ENCODE results near the gene PRDX1.

DNA sequence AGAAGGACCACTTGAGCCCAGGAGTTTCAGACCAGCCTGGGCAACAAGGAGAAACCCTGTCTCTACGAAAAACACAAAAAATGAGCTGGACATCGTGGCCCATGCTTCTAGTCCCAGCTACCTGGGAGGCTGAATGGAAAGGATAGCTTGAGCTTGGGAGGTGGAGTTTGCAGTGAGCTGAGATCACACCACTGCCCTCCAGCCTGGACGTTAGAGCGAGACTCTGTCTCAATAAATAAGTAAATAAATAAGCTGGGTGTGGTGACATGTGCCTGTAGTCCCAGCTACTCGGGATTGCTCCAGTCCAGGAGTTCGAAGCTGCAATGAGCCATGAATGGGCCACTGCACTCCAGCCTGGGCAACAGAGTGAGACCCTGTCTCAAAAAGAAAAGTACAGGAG is 32.5 kb upstream of the PRDX1 start:
- TF ChIP-seq, protein P1, sequence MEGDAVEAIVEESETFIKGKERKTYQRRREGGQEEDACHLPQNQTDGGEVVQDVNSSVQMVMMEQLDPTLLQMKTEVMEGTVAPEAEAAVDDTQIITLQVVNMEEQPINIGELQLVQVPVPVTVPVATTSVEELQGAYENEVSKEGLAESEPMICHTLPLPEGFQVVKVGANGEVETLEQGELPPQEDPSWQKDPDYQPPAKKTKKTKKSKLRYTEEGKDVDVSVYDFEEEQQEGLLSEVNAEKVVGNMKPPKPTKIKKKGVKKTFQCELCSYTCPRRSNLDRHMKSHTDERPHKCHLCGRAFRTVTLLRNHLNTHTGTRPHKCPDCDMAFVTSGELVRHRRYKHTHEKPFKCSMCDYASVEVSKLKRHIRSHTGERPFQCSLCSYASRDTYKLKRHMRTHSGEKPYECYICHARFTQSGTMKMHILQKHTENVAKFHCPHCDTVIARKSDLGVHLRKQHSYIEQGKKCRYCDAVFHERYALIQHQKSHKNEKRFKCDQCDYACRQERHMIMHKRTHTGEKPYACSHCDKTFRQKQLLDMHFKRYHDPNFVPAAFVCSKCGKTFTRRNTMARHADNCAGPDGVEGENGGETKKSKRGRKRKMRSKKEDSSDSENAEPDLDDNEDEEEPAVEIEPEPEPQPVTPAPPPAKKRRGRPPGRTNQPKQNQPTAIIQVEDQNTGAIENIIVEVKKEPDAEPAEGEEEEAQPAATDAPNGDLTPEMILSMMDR (IDR thresholded peaks at IDR 0.05) = no peak
- TF ChIP-seq POLR2A (IDR thresholded peaks at IDR 0.05) = no peak

Data from right lobe of liver (tissue), 4 donors.